ENCODE measurements around the gene LIME1.
A peak's percentile ranks its signal among the peaks of the same experiment; 100 is the strongest.

The LIME1 gene

GRCh38 chr20:63703976-63704748 is 32.3 kb upstream of the LIME1 start:
- Histone ChIP-seq H3K27ac (ENCODE audit: low read length) (no peak overlapping the region), H3K27me3 (ENCODE audit: control insufficient read depth, insufficient read depth, low read length) (no peaks in the 10 kb centered on the region), H3K36me3 (ENCODE audit: control insufficient read depth, insufficient read depth, low read length) (peaks cover 11% of the 10 kb centered on the region; the same call in 1 of the 2 replicates), H3K9me3 (ENCODE audit: control insufficient read depth, insufficient read depth, low read length) (no peaks in the 10 kb centered on the region), H3K4me1 (ENCODE audit: control insufficient read depth, insufficient read depth, low read length) (peaks cover 4% of the 10 kb centered on the region), H3K4me3 (ENCODE audit: low read length) (no peak overlapping the region)
- WGBS (ENCODE audit: insufficient coverage, insufficient read length) = no CpG with 5 or more reads among the region's 11 CpGs
- no peak for DNase-seq (ENCODE audit: low read depth, low spot score)

GRCh38 chr20:63704749-63705117 is 31.7 kb upstream of the LIME1 start:
- H3K36me3 ChIP-seq (ENCODE audit: control insufficient read depth, insufficient read depth, low read length) = peaks cover 11% of the 10 kb centered on the region; the same call in 1 of the 2 replicates
- peaks cover 4% of the 10 kb centered on the region for H3K4me1 ChIP-seq (ENCODE audit: control insufficient read depth, insufficient read depth, low read length)
- DNase-seq (ENCODE audit: low read depth, low spot score) = no peak
- no peak overlapping the region for H3K27ac ChIP-seq (ENCODE audit: low read length)
- no peaks in the 10 kb centered on the region for H3K27me3 ChIP-seq (ENCODE audit: control insufficient read depth, insufficient read depth, low read length)
- H3K4me3 ChIP-seq (ENCODE audit: low read length) = no peak overlapping the region
- no peaks in the 10 kb centered on the region for H3K9me3 ChIP-seq (ENCODE audit: control insufficient read depth, insufficient read depth, low read length)
- no CpG with 5 or more reads among the region's 6 CpGs for WGBS (ENCODE audit: insufficient coverage, insufficient read length)

GRCh38 chr20:63705232-63706026 is 31.0 kb upstream of the LIME1 start:
- no peak overlapping the region for H3K4me3 ChIP-seq (ENCODE audit: low read length)
- WGBS (ENCODE audit: insufficient coverage, insufficient read length) = no CpG with 5 or more reads among the region's 8 CpGs
- H3K27ac ChIP-seq (ENCODE audit: low read length) = no peak overlapping the region
- H3K9me3 ChIP-seq (ENCODE audit: control insufficient read depth, insufficient read depth, low read length) = no peaks in the 10 kb centered on the region
- H3K27me3 ChIP-seq (ENCODE audit: control insufficient read depth, insufficient read depth, low read length) = no peaks in the 10 kb centered on the region
- peaks cover 11% of the 10 kb centered on the region; the same call in 1 of the 2 replicates for H3K36me3 ChIP-seq (ENCODE audit: control insufficient read depth, insufficient read depth, low read length)
- peaks cover 4% of the 10 kb centered on the region for H3K4me1 ChIP-seq (ENCODE audit: control insufficient read depth, insufficient read depth, low read length)
- DNase-seq (ENCODE audit: low read depth, low spot score) = no peak

- Histone ChIP-seq H3K9me3 (ENCODE audit: control insufficient read depth, insufficient read depth, low read length) (no peaks in the 10 kb centered on the region), H3K4me1 (ENCODE audit: control insufficient read depth, insufficient read depth, low read length) (peaks cover 4% of the 10 kb centered on the region), H3K27me3 (ENCODE audit: control insufficient read depth, insufficient read depth, low read length) (no peaks in the 10 kb centered on the region), H3K27ac (ENCODE audit: low read length) (no peak overlapping the region), H3K36me3 (ENCODE audit: control insufficient read depth, insufficient read depth, low read length) (peaks cover 11% of the 10 kb centered on the region; the same call in 1 of the 2 replicates), H3K4me3 (ENCODE audit: low read length) (no peak overlapping the region)
- no CpG with 5 or more reads among the region's 12 CpGs for whole genome bisulfite sequencing (ENCODE audit: insufficient coverage, insufficient read length)
- no peak for DNase-seq (ENCODE audit: low read depth, low spot score)
Measured at GRCh38 chr20:63706027-63706695, 30.3 kb upstream of the LIME1 start.

- H3K4me3 ChIP-seq (ENCODE audit: low read length) = peak overlapping the region; percentile 98
- H3K9me3 ChIP-seq (ENCODE audit: control insufficient read depth, insufficient read depth, low read length) = no peaks in the 10 kb centered on the region
- WGBS (ENCODE audit: insufficient coverage, insufficient read length) = no CpG with 5 or more reads among the region's 56 CpGs
- no peak overlapping the region for H3K27ac ChIP-seq (ENCODE audit: low read length)
- no peaks in the 10 kb centered on the region for H3K27me3 ChIP-seq (ENCODE audit: control insufficient read depth, insufficient read depth, low read length)
- no peak for DNase-seq (ENCODE audit: low read depth, low spot score)
- H3K36me3 ChIP-seq (ENCODE audit: control insufficient read depth, insufficient read depth, low read length) = peaks cover 11% of the 10 kb centered on the region; the same call in 1 of the 2 replicates
- peaks cover 2% of the 10 kb centered on the region; the same call in 1 of the 2 replicates for H3K4me1 ChIP-seq (ENCODE audit: control insufficient read depth, insufficient read depth, low read length)
Measured at GRCh38 chr20:63706852-63707557, 29.5 kb upstream of the LIME1 start.

GRCh38 chr20:63707558-63708300 is 28.7 kb upstream of the LIME1 start, which contains the start of the genes ARFRP1 and ZGPAT:
Gene ARFRP1, minus strand, starts transcription at chr20:63707976. Its CDS starts 885 bp downstream, at chr20:63707091.
Gene ZGPAT, plus strand, starts transcription at chr20:63708039. Its CDS starts 542 bp downstream, at chr20:63708581.
- H3K36me3 ChIP-seq (ENCODE audit: control insufficient read depth, insufficient read depth, low read length) = peaks cover 11% of the 10 kb centered on the region; the same call in 1 of the 2 replicates
- no CpG with 5 or more reads among the region's 98 CpGs for WGBS (ENCODE audit: insufficient coverage, insufficient read length)
- H3K4me3 ChIP-seq (ENCODE audit: low read length) = peak within 1 kb of the TSS; percentile 98
- H3K4me1 ChIP-seq (ENCODE audit: control insufficient read depth, insufficient read depth, low read length) = peaks cover 2% of the 10 kb centered on the region; the same call in 1 of the 2 replicates
- no peak within 1 kb of the TSS for H3K27ac ChIP-seq (ENCODE audit: low read length)
- no peaks in the 10 kb centered on the region for H3K27me3 ChIP-seq (ENCODE audit: control insufficient read depth, insufficient read depth, low read length)
- DNase-seq (ENCODE audit: low read depth, low spot score) = peak; percentile 68
- no peaks in the 10 kb centered on the region for H3K9me3 ChIP-seq (ENCODE audit: control insufficient read depth, insufficient read depth, low read length)

- Histone ChIP-seq H3K36me3 (ENCODE audit: control insufficient read depth, insufficient read depth, low read length) (peaks cover 11% of the 10 kb centered on the region; the same call in 1 of the 2 replicates), H3K27me3 (ENCODE audit: control insufficient read depth, insufficient read depth, low read length) (no peaks in the 10 kb centered on the region), H3K27ac (ENCODE audit: low read length) (no peak overlapping the region), H3K4me3 (ENCODE audit: low read length) (peak overlapping the region; percentile 98; the same call in 1 of the 2 replicates), H3K4me1 (ENCODE audit: control insufficient read depth, insufficient read depth, low read length) (peaks cover 2% of the 10 kb centered on the region; the same call in 1 of the 2 replicates), H3K9me3 (ENCODE audit: control insufficient read depth, insufficient read depth, low read length) (no peaks in the 10 kb centered on the region)
- no peak for DNase-seq (ENCODE audit: low read depth, low spot score)
- WGBS (ENCODE audit: insufficient coverage, insufficient read length) = no CpG with 5 or more reads among the region's 67 CpGs
Measured at GRCh38 chr20:63708301-63709148, 27.9 kb upstream of the LIME1 start.

- no peak for DNase-seq (ENCODE audit: low read depth, low spot score)
- H3K9me3 ChIP-seq (ENCODE audit: control insufficient read depth, insufficient read depth, low read length) = no peaks in the 10 kb centered on the region
- no peak overlapping the region for H3K27ac ChIP-seq (ENCODE audit: low read length)
- H3K4me1 ChIP-seq (ENCODE audit: control insufficient read depth, insufficient read depth, low read length) = peaks cover 2% of the 10 kb centered on the region; the same call in 1 of the 2 replicates
- H3K36me3 ChIP-seq (ENCODE audit: control insufficient read depth, insufficient read depth, low read length) = peaks cover 10% of the 10 kb centered on the region; the same call in 1 of the 2 replicates
- no CpG with 5 or more reads among the region's 17 CpGs for WGBS (ENCODE audit: insufficient coverage, insufficient read length)
- no peak overlapping the region for H3K4me3 ChIP-seq (ENCODE audit: low read length)
- H3K27me3 ChIP-seq (ENCODE audit: control insufficient read depth, insufficient read depth, low read length) = no peaks in the 10 kb centered on the region
Measured at GRCh38 chr20:63709149-63709527, 27.3 kb upstream of the LIME1 start.

Data from iPS DF 6.9 (cell line).